HS-27A (cell line): ENCODE data around the gene ACP4.
"Not testable (repeated sequence)": the region's sequence is repeated elsewhere in the genome, so short reads cannot be mapped to it uniquely, and the experiment has no call there.

Experiments
- DNase-seq: peaks from one replicate; pipeline ENCODE4 v3.0.0-alpha.2; 2012; ENCODE audit warnings: low read depth, missing footprints

The ACP4 gene

DNA sequence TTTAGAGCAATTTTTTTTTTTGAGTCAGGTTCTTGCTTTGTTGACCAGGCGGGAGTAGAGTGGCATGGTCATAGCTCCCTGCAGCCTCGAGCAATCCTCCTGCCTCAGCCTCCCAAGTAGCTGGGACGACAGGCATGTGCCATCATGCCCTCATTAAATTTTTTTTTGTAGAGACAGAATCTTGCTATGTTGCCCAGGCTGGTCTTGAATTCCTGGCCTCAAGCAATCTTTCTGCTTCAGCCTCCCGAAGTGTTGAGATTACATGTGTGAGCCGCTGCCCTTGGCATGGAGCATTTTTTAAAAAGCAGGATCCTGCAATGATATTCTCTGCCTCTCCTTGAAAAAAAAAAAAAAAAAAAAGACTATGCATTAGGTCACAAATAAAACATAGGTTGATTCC lies 14.1 kb upstream of the ACP4 start:
- no peak for DNase-seq

DNA sequence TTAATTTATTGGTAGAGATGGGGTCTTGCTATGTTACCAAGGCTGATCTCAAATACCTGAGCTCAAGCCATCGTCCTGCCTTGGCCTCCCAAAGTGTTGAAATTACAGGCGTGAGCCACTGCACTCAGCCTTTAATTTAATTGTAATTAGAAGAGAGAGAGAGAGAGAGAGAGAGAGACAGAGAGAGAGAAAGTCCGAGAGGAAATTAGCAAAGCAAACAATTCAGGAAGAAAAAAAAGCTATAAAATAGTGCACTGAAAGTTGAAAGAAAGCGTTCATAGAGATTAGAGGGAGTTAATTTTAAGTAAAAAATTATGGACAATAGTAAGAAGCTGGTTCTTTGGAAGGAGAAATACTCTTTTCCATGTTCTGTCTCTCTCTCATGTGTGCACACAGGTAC lies 13.0 kb upstream of the ACP4 start:
- DNase-seq = no peak

DNA sequence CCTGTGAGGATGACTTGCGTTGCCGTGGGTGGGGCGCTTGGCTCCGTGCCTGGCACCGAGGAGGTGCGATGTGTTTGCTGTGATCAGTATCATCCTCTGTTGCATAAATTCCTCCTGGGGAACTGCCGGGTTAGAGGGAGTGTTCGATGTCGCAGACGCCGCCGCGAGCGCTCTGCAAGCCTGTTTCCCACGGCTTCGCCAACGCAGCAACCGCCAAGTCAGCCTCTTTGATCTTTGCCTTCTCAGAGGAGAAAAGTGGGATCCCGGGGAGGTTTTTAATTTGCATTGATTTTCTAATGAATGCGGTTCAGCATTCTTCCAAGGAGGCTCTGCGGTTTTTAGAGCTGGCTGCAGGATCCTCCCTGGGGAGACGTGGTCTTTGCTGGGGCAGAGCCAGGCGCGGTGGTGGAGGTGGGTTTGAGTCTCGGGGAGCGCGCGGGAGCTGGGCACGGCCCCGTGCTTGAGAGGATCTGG lies 12.3 kb upstream of the ACP4 start:
- no peak for DNase-seq

DNA sequence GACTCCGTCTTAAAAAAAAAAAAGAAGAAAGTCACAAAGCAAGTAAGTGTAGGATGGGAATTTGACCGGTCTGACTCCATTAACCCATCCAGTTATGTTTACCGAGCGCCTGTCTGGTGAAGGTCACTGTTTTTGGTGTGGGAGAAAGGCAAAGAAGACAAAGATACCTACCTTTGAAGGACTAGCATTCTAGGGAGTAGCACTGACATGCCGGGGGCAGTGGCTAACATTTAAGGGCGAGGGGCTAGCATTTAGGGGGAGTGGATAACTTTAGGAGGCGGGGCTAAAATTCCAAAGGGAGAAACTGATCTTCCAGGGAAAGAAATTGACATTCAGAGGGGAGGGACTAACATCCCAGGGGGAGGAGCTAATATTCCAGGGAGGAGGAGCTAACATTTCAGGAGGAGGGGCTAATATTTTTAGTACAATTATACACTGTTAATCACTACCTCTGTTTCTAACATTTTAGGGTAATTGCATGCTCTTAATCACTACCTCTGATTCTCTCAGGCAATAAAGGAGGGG lies 11.2 kb upstream of the ACP4 start:
- no peak for DNase-seq

DNA sequence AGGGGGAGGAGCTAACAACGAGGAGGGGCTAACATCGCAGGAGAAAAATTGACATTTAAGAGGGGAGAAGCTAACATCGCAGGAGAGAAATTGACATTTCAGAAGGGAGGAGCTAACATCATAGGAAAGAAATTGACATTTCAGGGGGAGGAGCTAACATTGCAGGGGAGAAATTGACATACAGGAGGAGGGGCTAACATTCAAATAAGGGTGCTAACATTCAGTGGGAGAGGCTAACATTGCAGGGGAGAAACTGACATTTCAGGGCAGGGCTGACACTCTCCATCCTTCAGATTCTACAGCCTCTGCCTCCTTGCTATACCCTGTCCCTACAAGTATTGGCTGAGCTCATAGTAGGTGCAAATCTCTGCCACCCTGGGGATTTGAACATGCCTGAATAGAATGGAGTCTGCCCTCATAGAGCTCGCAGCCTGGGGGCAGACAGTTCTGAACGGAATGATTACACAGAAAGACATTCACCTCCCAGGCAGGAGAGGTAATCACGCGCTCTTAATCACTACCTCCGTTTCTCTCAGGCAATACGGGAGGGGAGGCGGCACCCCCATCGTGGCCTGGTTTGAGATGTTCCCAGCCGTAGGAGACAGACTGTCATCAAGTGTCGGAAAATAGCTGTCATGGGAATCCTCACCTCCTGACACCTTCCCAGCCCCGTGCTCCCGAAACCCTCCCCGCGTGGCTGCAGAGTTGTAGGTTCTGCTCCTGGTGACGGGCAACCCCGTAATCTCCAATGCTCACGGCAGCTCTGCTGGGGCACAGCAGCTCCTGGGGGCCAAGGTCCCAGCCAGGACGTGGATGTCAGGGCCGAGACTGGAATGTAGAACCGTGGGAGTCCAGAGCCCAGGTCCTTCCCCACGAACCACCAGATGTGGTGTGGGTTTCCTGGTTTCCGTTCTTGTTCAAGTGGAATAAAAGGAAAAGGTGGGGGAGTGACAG lies 10.4 kb upstream of the ACP4 start:
- DNase-seq = no peak

DNA sequence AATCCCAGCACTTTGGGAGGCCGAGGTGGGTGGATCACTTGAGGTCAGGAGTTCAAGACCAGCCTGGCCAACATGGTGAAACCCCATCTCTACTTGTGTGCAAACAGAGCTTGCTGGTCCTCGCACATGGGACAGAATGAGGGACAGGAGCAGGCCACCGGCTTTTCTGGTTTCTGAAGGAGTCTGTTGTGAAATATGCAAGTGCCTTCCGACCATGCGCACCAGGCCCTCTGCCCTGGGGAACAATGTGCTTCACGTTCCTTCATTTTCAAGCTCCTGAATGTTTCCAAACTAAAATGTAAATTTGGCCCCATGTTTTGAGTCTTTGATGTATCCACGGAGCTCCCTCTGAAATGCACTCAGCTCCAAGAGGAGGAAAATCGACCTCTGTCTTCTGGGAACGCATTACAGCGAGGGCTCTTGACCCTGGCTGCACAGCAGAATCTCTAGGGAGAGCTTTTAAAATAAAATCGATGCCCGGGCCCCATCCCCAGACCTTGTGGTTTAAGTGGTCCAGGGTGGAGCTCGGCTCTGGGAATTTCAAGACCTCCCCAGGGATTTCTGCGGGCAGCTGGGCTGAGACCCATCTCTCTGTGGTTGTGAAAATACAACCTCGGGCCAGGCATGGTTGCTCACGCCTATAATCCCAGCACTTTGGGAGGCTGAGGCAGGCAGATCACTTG lies 9.3 kb upstream of the ACP4 start:
- no peak for DNase-seq

DNA sequence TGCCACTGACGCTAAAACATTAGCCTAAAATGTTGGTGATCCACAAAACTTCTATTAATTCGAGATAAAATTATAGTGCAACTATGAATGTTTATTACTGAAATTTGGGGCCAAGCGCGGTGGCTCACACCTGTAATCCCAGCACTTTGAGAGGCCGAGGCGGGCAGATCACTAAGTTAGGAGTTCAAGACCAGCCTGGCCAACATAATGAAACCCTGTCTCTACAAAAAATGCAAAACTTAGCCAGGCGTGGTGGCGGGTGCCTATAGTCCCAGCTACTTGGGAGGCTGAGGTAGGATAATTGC lies 6.4 kb upstream of the ACP4 start:
- not testable (repeated sequence) for DNase-seq

DNA sequence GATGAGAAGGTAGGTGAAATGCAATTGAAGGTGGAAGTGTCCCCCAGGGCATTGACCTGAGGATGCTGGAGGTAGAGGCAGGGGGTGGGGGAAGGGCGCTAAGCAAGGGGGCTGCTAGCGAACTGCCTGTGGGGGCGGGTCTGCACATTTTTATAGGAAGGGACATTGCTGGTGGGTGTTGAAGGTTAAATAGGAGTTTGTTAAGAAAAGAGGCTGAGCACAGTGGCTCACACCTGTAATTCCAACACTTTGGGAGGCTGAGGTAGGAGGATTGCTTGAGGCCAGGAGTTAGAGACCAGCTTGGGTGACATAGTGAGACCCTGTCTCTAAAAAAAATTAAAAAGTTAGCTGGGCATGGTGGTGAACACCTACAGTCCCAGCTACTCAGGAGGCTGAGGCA lies 5.5 kb upstream of the ACP4 start:
- no peak for DNase-seq

DNA sequence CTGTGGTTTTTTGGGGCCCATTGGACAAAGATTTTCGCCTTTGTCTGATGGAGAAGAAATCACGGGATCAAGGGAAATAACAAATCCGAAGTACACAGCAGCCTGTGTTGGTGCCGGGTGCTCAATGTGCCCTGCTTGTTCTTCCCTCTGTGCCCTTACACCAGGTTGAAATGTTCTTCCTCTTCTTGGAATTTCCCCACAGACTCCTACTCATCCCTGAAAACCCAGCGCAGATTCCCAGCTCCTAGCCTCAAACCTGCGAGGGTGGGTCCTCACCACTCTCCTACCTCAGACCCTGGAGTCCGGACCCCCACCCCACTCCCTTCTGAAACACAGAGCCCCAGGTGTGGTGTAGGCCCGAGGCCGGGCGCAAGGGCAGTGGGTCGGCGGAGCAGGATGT lies 4.9 kb upstream of the ACP4 start:
- DNase-seq = no peak

DNA sequence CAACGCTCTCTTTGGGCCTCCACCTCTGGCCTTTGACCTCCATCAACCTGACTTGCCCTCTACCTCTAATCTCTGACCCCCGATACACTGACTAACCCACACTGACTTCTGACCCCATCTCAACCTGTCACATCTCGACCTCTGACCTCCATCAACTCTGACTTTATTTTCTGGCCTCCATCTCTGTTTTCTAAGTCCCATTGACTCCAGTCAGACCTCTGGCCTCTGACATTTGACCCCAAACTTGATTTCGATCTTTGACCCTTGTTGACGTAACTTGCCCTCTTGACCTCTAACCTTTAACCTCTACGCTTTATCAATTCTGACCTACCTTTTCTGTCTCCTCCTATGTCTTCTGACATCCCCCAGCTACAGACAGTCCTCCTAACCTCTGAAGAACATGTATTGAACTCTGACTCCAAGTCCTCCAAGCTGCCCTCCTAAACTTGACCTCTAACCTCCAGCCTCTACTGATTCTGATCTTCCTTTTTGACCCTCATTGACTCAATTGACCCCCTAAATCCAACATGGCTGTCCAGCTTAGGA lies 780 bp downstream of the ACP4 start:
- no peak for DNase-seq

DNA sequence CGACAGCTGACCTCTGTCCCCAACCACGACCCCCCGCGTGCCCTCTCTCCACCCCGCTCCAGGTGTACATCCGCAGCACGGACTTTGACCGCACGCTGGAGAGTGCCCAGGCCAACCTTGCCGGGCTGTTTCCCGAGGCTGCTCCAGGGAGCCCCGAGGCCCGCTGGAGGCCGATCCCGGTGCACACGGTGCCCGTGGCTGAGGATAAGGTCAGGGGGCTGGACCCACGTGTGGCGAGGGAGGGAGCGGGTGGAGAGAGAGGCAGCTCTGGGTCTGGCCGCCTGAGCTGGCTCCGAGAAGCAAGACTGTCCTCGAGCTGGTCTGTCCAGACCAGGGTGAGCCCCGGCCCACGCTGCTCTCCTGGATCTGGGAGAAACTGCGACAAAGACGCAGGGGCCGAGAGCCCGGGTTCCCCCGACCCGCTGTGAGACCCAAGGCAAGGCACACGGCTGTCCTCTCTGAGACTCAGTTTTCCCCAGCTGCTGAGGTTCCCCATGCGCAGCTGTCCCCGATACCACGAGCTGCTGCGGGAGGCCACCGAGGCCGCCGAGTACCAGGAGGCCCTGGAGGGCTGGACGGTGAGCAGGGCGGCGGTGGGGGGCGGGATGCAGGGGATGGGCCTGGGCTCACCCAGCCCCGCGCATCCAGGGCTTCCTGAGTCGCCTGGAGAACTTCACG lies 1.5 kb downstream of the ACP4 start:
- DNase-seq = no peak

DNA sequence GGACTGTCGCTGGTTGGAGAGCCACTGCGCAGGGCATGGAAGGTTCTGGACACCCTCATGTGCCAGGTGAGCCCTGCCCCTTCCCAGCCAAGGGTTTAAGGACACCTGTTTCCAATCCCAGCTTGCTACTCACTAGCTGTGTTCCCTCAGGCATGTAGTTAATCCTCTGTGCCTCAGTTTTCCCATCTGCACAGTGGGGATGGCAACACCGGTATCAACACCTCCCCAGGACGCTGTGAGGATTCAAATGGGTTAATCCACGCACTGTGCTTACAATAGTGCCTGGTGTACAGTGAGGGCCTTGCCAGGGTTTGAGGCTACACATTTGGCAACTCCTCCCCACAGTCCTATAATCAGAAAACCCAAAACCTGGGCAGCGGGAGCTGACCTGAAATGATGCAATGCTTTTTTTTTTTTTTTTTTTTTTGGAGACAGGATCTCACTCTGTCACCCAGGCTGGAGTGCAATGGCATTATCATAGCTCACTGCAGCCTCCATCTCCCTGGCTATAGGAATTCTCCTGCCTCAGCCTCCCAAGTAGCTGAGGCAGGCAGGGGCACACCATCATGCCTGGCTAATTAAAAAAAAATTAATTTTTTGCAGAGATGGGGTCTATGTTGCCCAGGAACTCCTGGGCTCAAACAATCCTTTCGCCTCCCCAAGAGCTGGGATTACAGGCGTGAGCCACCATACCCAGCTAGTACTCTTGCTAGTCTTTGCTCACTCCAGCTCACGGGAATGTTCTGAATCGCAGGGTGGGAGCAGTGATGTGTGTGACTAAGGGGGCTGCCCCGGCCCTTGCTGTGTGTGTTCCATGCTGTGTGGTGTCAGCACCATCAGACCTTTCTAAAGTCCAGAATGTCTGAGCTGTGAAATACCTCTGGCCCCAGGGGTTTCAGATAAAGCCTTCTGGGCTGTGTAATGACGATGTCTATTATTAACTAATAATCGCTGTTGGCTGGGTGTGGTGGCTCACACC lies 2.3 kb downstream of the ACP4 start:
- no peak for DNase-seq

DNA sequence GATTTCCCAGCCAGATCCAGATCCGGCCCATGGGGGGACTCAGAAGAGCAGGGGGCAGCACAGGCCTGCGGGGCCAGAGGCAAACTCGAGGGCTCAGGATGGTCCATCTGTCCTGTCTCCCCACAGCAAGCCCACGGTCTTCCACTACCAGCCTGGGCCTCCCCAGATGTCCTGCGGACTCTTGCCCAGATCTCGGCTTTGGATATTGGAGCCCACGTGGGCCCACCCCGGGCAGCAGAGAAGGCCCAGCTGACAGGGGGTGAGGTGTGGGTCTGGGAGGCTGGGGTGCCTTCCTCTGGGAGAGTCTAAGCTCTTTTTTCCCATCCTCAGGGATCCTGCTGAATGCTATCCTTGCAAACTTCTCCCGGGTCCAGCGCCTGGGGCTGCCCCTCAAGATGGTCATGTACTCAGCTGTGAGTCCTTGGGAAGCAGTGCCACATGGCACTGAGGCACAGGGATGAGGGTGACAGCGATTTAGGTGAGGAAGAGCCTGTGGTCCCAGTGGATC lies 3.4 kb downstream of the ACP4 start:
- DNase-seq = no peak

DNA sequence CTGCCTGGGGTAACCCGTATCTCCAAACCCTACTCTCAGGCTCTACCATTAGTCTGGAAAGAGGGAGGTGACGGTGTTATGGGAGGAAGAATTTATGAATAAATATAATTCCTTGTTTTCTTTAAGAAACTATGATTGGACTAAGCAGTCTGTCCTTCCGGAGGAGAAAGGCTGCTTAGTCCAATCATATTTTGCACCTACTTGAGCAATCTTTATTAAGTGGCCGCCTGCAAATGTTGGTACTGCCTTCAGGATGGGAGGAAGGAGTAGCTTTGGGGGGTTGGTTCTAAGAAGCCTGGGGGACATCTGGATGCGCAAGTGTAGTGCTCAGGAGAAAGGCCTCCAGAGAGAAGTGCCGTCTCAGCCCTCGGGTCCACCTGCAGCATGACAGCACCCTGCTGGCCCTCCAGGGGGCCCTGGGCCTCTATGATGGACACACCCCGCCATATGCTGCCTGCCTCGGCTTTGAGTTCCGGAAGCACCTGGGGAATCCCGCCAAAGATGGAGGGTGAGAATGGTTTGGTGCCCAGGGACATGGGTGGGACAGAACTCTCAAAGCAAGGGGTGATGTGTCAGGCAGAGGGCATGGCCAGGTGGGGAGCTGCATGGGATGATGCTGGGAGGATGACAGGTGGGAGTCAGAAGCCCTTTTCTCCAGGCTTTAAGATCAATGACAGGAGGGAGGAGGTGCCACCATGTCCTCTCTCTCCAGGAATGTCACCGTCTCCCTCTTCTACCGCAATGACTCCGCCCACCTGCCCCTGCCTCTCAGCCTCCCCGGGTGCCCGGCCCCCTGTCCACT lies 4.1 kb downstream of the ACP4 start:
- no peak for DNase-seq

DNA sequence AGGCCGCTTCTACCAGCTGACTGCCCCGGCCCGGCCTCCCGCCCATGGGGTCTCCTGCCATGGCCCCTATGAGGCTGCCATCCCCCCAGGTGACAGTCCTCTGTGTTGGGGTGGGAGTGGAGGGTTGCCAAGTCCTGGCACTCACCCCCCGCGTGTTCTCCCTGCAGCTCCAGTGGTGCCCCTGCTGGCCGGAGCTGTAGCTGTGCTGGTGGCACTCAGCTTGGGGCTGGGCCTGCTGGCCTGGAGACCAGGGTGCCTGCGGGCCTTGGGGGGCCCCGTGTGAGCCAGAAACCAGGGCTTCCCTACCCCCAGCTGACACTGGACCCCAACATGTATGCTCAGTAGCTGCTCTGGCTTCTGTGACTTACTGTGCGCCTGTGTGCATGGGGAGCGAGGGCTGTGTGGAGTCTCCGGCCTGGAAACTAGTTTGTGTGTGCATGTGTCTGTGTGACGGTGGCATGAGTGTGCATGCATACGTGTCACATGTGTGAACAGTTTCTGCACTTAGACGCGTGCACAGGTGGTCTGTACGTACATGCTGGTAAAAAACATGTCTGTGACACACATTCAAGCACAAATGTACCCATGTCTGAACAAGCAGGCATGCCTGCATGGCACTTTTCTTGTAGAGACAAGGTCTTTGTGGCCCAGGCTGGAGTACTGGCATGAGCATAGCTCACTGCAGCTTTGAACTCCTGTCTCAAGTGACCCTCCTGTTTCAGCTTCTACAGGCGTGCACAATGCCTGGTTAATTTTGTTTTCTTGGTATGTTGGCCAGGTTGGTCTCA lies 4.9 kb downstream of the ACP4 start:
- no peak for DNase-seq

DNA sequence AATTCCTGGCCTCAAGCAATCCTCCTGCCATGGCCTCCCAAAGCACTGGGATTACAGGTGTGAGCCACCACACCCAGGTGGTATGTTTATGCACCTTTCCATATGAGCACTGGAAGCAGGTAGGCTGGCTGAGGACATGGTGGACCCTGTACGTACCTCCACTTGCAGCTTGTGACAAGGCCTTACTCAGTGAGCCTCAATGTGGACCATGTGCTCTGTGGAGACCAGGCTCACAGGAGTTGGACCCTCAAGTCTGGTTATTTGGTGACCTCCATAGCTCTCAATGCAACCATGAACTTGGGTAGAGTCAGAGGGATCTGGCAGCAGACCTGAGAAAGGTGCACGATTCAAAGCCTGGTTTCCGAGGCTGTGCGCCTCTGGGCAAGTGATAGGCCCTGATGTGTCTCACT lies 5.5 kb downstream of the ACP4 start:
- DNase-seq = no peak

DNA sequence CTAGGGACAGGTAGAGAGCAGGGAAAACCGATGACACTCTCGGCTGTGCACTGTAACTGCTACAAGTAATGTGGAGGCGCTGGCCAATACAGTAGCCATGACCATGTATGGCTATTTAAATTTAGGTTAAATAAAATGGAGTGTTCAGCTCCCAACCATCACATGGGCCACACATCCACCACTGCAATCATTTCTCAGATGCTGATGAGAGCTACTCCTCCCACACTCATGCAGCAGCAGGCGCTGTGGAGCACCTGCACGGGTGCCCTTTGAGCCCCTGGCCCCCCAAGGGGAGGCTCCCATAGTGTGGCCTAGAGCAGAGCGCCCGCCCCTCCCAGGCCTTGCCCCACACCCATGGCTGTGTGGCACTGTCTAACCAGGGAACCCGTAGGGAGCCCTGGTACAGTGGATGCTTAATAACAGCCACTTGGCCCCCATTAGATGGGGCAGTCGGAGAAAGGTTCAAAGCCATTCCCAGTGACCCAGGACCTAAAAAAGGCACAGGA lies 6.0 kb downstream of the ACP4 start:
- DNase-seq = no peak

DNA sequence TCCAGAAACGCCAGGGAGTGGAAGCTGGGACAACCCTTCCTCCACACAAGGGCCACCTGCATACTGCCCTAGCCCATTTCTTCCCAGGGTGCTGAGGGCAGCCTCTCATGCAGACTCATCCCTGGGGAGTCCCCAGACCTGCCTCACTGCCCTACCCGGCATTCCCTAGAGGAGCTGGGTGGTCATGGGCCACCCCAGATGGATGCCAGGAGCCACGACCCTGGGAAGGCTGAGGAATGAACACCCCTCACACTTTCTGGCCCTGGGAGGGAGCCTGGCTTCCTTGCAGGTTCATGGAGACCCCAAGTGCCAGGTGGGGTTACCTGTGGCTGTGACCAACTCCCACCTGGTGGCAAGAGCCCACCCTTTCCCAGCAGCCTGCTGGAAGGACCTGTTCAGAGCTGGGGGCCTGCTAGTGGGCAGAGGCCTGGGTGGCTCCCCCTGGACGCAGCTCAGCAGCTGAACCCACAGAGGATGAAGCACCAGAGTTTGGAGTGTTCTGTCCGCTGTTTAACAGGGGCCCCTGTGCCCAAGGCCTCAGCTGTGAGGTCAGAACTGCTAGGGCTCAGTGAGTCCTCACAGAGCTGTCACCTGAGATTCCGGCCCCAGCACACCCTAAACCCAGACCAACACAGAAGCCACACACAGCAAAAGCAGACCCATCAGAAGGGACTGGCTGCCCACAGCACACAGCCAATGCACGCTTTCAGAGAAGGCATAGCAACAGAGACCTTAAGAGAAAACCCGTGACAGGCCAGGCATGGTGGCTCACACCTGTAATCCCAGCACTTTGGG lies 6.6 kb downstream of the ACP4 start:
- DNase-seq = no peak
